ENCODE data around the gene SH3BP5L. TPM values are rescaled to one million over a fixed set of nuclear protein-coding genes. Genes with fewer than 3 reads are reported as not detected.

Gene SH3BP5L
- total RNA-seq, 1 donor from 2014 or later, result 25.6 TPM

DNA sequence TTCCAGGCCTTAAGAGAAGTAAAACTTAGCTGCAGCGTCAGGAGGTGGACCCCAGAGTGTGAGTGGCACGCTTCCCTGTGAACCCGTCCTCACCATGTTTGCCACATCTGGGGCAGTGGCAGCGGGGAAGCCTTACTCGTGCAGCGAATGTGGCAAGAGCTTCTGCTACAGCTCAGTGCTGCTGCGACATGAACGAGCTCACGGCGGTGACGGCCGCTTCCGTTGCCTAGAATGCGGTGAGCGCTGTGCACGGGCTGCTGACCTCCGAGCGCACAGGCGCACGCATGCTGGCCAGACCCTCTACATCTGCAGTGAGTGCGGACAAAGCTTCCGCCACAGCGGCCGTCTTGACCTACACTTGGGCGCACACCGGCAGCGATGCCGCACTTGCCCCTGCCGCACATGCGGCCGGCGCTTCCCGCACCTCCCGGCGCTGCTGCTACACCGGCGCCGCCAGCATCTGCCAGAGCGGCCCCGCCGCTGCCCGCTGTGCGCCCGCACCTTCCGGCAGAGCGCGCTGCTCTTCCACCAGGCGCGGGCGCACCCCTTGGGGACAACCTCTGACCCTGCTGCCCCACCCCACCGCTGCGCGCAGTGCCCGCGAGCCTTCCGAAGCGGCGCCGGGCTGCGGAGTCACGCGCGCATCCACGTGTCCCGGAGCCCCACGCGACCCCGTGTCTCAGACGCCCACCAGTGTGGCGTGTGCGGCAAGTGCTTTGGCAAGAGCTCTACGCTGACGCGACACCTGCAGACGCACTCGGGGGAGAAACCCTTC lies 21.7 kb upstream of the SH3BP5L start:
- no peak overlapping the region for H3K4me3 ChIP-seq (ENCODE audit: low read depth, low read length)
- TF ChIP-seq, protein P1, sequence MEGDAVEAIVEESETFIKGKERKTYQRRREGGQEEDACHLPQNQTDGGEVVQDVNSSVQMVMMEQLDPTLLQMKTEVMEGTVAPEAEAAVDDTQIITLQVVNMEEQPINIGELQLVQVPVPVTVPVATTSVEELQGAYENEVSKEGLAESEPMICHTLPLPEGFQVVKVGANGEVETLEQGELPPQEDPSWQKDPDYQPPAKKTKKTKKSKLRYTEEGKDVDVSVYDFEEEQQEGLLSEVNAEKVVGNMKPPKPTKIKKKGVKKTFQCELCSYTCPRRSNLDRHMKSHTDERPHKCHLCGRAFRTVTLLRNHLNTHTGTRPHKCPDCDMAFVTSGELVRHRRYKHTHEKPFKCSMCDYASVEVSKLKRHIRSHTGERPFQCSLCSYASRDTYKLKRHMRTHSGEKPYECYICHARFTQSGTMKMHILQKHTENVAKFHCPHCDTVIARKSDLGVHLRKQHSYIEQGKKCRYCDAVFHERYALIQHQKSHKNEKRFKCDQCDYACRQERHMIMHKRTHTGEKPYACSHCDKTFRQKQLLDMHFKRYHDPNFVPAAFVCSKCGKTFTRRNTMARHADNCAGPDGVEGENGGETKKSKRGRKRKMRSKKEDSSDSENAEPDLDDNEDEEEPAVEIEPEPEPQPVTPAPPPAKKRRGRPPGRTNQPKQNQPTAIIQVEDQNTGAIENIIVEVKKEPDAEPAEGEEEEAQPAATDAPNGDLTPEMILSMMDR (conservative IDR thresholded peaks at IDR 0.05; ENCODE audit: low read depth, low read length), result no peak
- no peak for DNase-seq (ENCODE audit: low read depth)

DNA sequence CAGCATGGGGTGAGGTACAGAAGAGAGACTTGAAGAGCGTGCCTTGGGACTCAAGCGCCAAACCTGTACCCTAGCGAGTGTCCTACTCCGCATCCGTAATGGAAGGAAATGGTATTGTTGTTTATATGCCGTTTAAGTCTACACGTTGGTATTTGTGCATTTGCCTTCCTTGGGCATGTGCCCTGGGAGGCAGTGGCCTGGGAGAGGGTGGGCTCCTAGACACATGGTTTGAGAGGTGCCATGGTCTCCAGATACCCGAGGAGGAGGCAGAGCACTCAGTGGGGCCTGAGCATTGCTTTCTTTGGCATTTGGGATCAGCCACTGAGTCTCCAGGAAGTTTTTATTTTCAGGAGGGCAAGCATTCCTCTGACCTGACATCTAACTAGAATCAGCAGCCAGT lies 18.8 kb upstream of the SH3BP5L start:
- no peak for DNase-seq (ENCODE audit: low read depth)
- no peak overlapping the region for H3K4me3 ChIP-seq (ENCODE audit: low read depth, low read length)
- TF ChIP-seq, protein P1 (conservative IDR thresholded peaks at IDR 0.05; ENCODE audit: low read depth, low read length), result no peak

DNA sequence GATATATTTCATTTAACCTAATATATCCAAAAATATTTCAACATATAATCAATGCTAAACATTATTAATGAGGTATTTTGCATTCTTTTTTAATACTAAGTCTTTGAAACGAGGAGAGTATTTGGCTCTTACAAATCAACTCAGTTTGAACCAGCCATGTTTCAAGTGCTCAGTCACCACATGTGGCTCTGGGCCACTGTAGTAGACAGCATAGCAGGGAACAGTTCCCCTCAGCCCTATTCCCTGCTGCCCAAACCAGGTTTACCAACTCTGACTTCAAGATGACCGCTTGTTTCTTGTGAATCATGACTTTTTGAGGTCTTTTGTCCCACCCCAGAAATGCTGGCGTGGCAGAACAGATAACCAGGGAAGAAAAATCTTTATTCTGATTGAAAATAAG lies 18.0 kb upstream of the SH3BP5L start:
- H3K4me3 ChIP-seq (ENCODE audit: low read depth, low read length), result no peak overlapping the region
- TF ChIP-seq, protein P1 (conservative IDR thresholded peaks at IDR 0.05; ENCODE audit: low read depth, low read length), result no peak
- no peak for DNase-seq (ENCODE audit: low read depth)

DNA sequence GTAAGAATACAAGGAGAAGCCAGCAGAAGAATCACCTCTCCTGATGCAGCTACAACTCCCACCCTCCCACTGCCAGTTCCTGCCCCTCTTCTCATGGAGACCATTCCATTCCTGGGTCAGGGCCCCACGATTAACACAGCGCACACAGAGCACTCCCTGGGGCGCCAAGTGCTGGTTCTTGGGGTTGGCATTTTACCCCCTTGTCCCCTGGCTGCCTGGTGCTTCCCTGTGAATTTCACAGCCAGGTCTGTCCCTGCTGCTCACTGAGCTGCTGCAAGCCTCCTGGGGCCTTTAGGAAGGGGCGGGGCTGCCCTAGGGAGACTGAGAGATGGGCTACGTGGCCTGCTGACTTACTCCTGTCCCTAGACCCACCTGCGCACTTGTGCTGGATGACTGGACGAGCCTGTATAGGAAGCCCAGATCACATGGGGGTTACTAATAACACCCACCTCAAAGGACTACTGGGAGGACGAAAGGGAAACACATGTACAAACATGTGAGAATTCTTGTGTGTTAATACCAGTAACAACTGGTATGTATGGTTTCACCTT lies 17.1 kb upstream of the SH3BP5L start:
- TF ChIP-seq, protein P1 (conservative IDR thresholded peaks at IDR 0.05; ENCODE audit: low read depth, low read length), result no peak
- no peak for DNase-seq (ENCODE audit: low read depth)
- H3K4me3 ChIP-seq (ENCODE audit: low read depth, low read length), result no peak overlapping the region

DNA sequence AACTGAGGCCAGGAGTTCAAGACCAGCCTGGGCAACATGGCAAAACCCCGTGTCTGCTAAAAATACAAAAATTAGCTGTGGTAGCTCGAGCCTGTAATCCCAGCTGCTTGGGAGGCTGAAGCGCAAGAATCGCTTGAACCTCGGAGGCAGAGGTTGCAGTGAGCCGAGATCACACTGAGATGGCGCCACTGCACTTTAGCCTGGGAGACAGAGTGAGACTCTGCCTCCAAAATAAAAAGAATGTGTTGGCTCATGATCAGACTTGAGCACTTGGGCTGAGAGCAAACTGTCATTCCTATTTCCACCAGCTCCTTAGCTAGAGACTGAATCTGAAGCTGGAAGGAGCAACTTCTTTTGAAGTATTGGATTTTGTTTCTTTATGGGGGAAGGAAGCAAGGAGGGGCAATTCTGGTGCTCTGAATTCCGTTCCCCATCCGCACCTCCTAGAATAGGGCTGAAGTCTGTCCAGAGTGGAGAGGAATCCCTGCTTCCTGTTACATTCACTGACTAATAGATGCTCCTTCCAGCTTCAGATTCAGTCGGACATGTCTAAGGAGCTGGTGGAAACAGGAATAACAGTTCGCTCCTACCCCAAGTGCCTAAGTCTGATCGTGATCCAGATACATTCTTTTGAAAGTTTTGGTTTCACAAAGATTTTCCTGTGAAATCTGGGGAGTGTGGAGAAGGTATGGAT lies 16.1 kb upstream of the SH3BP5L start:
- TF ChIP-seq, protein P1 (conservative IDR thresholded peaks at IDR 0.05; ENCODE audit: low read depth, low read length), result peak; percentile 64
- DNase-seq (ENCODE audit: low read depth), result no peak
- H3K4me3 ChIP-seq (ENCODE audit: low read depth, low read length), result no peak overlapping the region

DNA sequence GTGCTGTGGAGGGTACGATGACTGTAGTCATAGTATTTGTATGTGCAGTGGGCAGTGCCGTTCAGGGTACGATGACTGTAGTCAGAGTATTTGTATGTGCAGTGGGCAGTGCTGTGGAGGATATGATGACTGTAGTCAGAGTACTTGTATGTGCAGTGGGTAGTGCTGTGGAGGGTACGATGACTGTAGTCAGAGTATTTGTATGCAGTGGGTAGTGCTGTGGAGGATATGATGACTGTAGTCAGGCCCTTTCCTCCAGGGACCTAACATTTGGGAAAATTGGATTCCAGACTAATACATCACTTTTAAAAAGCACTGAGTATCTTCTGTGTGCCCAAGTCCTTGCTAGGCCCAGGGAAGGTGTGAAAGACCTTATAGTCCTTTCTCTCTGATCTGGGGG lies 15.2 kb upstream of the SH3BP5L start:
- H3K4me3 ChIP-seq (ENCODE audit: low read depth, low read length), result no peak overlapping the region
- TF ChIP-seq, protein P1 (conservative IDR thresholded peaks at IDR 0.05; ENCODE audit: low read depth, low read length), result no peak
- DNase-seq (ENCODE audit: low read depth), result no peak

Measured in epithelial cell of proximal tubule (primary cell).